AG09309 (cell line): ENCODE measurements around the gene PITPNM3.
"Not testable (repeated sequence)": the region's sequence is repeated elsewhere in the genome, so short reads cannot be mapped to it uniquely, and the experiment has no call there.

Source experiments
- DNase-seq: peaks from one replicate; pipeline ENCODE4 v3.0.0-alpha.2; 2010; ENCODE audit warnings: low read depth
- H3K4me3 ChIP-seq: 2 replicates; pipeline ENCODE4 v1.5.1; 2011; ENCODE audit warnings: mild to moderate bottlenecking, low read depth, low read length, moderate library complexity; ENCODE audit not compliant: control insufficient read depth
- TF ChIP-seq, protein P1 (sequence below): IDR thresholded peaks from 2 replicates; pipeline ENCODE4 v1.5.1; 2011; ENCODE audit warnings: mild to moderate bottlenecking, low read depth, low read length, inconsistent platforms; ENCODE audit not compliant: insufficient read depth, control insufficient read depth; ENCODE audit errors: missing control alignments

Gene PITPNM3

DNA sequence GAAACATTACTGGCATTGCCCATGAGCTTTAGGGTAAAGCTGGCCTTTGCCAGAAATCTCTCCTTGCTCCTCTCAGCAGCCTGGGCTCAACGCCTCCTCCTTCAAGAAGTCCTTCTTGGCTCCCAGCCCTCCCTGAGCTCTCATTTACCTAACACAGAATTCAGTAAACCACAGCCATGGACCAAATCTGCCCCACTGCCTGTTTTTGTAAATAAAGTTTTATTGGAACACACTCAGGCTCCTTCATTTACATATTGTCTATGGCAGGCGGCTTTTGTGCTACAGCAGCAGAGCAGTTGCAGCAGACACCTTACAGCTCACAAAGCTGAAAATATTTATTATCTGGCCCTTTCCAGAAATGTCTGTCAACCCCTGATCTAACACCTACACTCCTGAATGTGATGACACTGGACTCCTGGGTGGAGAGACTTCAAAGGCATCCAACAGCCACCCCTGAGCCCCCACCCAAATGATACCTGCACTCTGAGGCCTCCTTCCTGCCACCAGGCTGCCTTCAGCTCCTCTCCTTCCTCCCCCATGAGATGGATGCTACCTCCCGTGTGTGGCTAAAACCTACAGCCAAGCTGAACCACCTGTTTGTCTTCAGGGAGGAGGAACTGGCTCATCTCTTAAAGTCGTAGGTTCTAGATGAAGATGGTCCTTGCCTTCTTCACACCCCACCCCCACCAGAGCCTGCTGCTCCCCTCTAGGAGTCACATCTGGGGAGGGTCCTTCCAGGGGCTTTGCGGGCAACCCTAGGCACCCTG is 70.5 kb downstream of the PITPNM3 start:
- TF ChIP-seq, protein P1, sequence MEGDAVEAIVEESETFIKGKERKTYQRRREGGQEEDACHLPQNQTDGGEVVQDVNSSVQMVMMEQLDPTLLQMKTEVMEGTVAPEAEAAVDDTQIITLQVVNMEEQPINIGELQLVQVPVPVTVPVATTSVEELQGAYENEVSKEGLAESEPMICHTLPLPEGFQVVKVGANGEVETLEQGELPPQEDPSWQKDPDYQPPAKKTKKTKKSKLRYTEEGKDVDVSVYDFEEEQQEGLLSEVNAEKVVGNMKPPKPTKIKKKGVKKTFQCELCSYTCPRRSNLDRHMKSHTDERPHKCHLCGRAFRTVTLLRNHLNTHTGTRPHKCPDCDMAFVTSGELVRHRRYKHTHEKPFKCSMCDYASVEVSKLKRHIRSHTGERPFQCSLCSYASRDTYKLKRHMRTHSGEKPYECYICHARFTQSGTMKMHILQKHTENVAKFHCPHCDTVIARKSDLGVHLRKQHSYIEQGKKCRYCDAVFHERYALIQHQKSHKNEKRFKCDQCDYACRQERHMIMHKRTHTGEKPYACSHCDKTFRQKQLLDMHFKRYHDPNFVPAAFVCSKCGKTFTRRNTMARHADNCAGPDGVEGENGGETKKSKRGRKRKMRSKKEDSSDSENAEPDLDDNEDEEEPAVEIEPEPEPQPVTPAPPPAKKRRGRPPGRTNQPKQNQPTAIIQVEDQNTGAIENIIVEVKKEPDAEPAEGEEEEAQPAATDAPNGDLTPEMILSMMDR: no peak
- H3K4me3 ChIP-seq: no peak overlapping the region
- no peak for DNase-seq

GRCh38 chr17:6483507-6483906 is 72.8 kb downstream of the PITPNM3 start:
- no peak overlapping the region for H3K4me3 ChIP-seq
- TF ChIP-seq, protein P1: no peak
- DNase-seq: no peak

GRCh38 chr17:6482796-6483195 is 73.6 kb downstream of the PITPNM3 start:
- not testable (repeated sequence) for DNase-seq, H3K4me3 ChIP-seq

- no peak overlapping the region for H3K4me3 ChIP-seq
- no peak for DNase-seq
- TF ChIP-seq, protein P1: no peak
These were observed 74.3 kb downstream of the PITPNM3 start for GRCh38 chr17:6482105-6482455.

- TF ChIP-seq, protein P1: no peak
- DNase-seq: no peak
- H3K4me3 ChIP-seq: no peak overlapping the region
These were observed 76.1 kb downstream of the PITPNM3 start for GRCh38 chr17:6480303-6480675.

DNA sequence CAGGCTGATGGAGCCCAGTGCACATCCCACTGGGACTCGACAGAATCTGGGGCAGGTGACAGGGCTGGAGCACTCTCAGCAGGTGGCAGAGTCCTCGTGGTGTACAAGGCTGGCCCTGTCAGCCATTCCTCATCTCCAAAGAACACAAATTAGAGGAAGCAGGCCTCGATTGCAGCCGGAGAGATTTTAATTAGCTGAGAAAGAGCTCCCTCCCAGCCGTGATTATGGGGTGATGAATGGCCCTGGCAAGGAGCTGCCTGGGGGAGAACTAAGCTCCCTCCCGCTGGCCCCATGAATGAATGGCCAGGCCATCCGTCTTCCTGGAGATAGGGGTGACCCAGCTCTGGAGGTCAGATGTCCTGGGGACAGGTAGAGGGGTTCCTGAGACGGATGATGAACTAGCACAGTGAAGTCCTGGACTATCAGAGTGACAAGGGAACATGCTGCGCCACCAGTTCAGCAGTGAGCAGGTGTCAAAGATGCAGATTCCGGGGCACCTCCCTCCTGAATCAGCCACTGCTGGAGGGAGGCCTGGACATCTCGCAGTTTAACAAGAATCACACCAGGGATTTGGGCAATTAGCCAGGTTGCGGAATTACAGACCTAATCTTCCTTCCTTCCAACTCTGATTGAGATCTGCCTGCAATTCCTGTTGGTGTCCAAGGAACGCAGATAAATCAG is 76.6 kb downstream of the PITPNM3 start:
- TF ChIP-seq, protein P1: no peak
- no peak overlapping the region for H3K4me3 ChIP-seq
- DNase-seq: no peak

GRCh38 chr17:6478486-6478885 is 77.9 kb downstream of the PITPNM3 start:
- TF ChIP-seq, protein P1: no peak
- no peak overlapping the region for H3K4me3 ChIP-seq
- no peak for DNase-seq
